HCT116 (cell line): ENCODE results near the gene TPPP3. TPM values are rescaled to one million over a fixed set of nuclear protein-coding genes. Genes with fewer than 3 reads are reported as not detected.

Experiments used
- ATAC-seq: fragments of 200-7000 bp; cut with Tn5 transposase; 2 replicates; pipeline ENCODE4 v1.9.1; 2020; ENCODE audit warnings: mild to moderate bottlenecking, moderate library complexity
- BruUV-seq: library from RNA; stranded (reverse); fragments of 400-500 nt; replicated peaks from 2 replicates; lab custom pipeline; 2021; lab: Mats Ljungman, UMichigan
- CTCF ChIA-PET: fragments of 300-600 bp; sonication (Branson Sonifier 250); formaldehyde crosslinking; loops from one replicate; lab custom pipeline; 2021; ENCODE audit warnings: antibody characterized with exemption; lab: Charles Lee
- POLR2A ChIA-PET: fragments of 300-600, 350-600 bp; sonication (Branson Sonifier 250); formaldehyde crosslinking; loops from one replicate; lab custom pipeline; 2021; ENCODE audit warnings: antibody characterized with exemption; lab: Charles Lee
- RAD21 ChIA-PET, 2 experiments: fragments of 300-600 bp; sonication (Branson Sonifier 250); formaldehyde crosslinking; loops; one replicate each; lab custom pipeline; 2023; ENCODE audit warnings: low total read pairs in 2 of 2; ENCODE audit not compliant: uncharacterized antibody in 2 of 2, unreplicated experiment in 2 of 2, low non-redundant PET in 1 of 2; lab: Charles Lee
- DNase-seq: peaks from one replicate; pipeline ENCODE4 v3.0.0-alpha.2; 2010; ENCODE audit warnings: low read depth, low spot score
- H2AFZ ChIP-seq: fragments of 200-600 bp; shearing (Covaris generic), sonication (generic); 2 replicates; pipeline ENCODE4 v1.6.1; 2017; ENCODE audit warnings: low read depth, mixed run types, mixed read lengths, antibody characterized with exemption, low read length; ENCODE audit not compliant: poor library complexity, severe bottlenecking
- H3K27ac ChIP-seq: 2 replicates; pipeline ENCODE4 v1.5.1; 2012; ENCODE audit warnings: low read depth, low read length
- H3K27me3 ChIP-seq: fragments of 200-600 bp; sonication (generic); 2 replicates; pipeline ENCODE4 v1.6.1; 2016; ENCODE audit warnings: mixed run types, low read length, mixed read lengths; ENCODE audit not compliant: insufficient read depth
- H3K36me3 ChIP-seq, 2 experiments: fragments of 200-500 bp in 1 of 2; fragments of 200-600 bp in 1 of 2; sonication (Bioruptor generic) in 1 of 2; sonication (generic) in 1 of 2; 2 replicates each; pipeline versions ENCODE4 v1.5.1 to v1.6.1; 2014 to 2016; ENCODE audit warnings: low read length in 2 of 2, inconsistent platforms in 1 of 2, mixed read lengths in 1 of 2, mixed run types in 1 of 2; ENCODE audit not compliant: insufficient read depth in 2 of 2, control insufficient read depth in 1 of 2
- H3K4me1 ChIP-seq, 2 experiments: fragments of 200-600 bp in 1 of 2; sonication (generic) in 1 of 2; 2 replicates each; pipeline versions ENCODE4 v1.5.1 to v1.6.1; 2012 to 2017; ENCODE audit warnings: low read length in 2 of 2, inconsistent platforms in 1 of 2, mild to moderate bottlenecking in 1 of 2, mixed read lengths in 1 of 2, mixed run types in 1 of 2, moderate library complexity in 1 of 2; ENCODE audit not compliant: insufficient read depth in 2 of 2, control insufficient read depth in 1 of 2
- H3K4me2 ChIP-seq: fragments of 200-600 bp; sonication (generic); 2 replicates; pipeline ENCODE4 v1.6.1; 2017; ENCODE audit warnings: mixed run types, low read length, mixed read lengths
- H3K4me3 ChIP-seq, 2 experiments: fragments of 200-600 bp in 1 of 2; sonication (generic) in 1 of 2; replicated peaks in 1 of 2; 2 replicates each; pipeline ENCODE4 v1.5.1; 2011 to 2016; ENCODE audit warnings: low read length in 2 of 2, control low read depth in 1 of 2, low read depth in 1 of 2, mild to moderate bottlenecking in 1 of 2, mixed read lengths in 1 of 2, mixed run types in 1 of 2
- H3K79me2 ChIP-seq: fragments of 200-600 bp; sonication (generic); 2 replicates; pipeline ENCODE4 v1.6.1; 2017; ENCODE audit warnings: mild to moderate bottlenecking, mixed run types, low read length, moderate library complexity, mixed read lengths; ENCODE audit not compliant: insufficient read depth
- H3K9ac ChIP-seq: fragments of 200-600 bp; sonication (generic); 2 replicates; pipeline ENCODE4 v1.6.1; 2016; ENCODE audit warnings: low read length, mixed read lengths
- H3K9me2 ChIP-seq: fragments of 200-600 bp; sonication (generic), shearing (Covaris generic); 2 replicates; pipeline ENCODE4 v1.6.1; 2017; ENCODE audit warnings: mixed run types, mild to moderate bottlenecking, moderate library complexity; ENCODE audit not compliant: insufficient read depth
- H3K9me3 ChIP-seq, 2 experiments: fragments of 200-500 bp in 1 of 2; fragments of 200-600 bp in 1 of 2; sonication (Bioruptor generic) in 1 of 2; sonication (generic) in 1 of 2; 2 replicates each; pipeline ENCODE4 v1.6.1; 2014 to 2017; ENCODE audit warnings: low read length in 2 of 2, mixed read lengths in 2 of 2, inconsistent platforms in 1 of 2, low read depth in 1 of 2, mild to moderate bottlenecking in 1 of 2, mixed run types in 1 of 2, moderate library complexity in 1 of 2; ENCODE audit not compliant: control insufficient read depth in 1 of 2, insufficient read depth in 1 of 2
- H4K20me1 ChIP-seq: fragments of 200-600 bp; sonication (generic), shearing (Covaris generic); 2 replicates; pipeline ENCODE4 v1.6.1; 2017; ENCODE audit warnings: mixed run types, mild to moderate bottlenecking, moderate library complexity; ENCODE audit not compliant: insufficient read depth
- EZH2 ChIP-seq: fragments of 200-600 bp; sonication (generic); IDR thresholded peaks from 2 replicates; pipeline ENCODE4 v1.6.1; 2017; ENCODE audit warnings: antibody characterized with exemption, mixed run types
- RAD21 ChIP-seq: IDR thresholded peaks from 2 replicates; pipeline ENCODE4 v1.6.1; 2012; ENCODE audit warnings: low read depth, mild to moderate bottlenecking
- ZFX ChIP-seq: fragments of 450-650 bp; IDR thresholded peaks from 2 replicates; pipeline ENCODE4 v1.6.1; 2017
- intact Hi-C: fragments of 100-400 bp; cut with micrococcal nuclease; formaldehyde crosslinking; loops from 2 replicates; pipeline ENCODE4 v1.10.0; 2022
- total RNA-seq: library from RNA; stranded (reverse); gene quantifications from one replicate; pipeline ENCODE4 v1.2.1, GENCODE V29; 2021; ENCODE audit not compliant: unreplicated experiment
- TF ChIP-seq, protein P1 (sequence below): IDR thresholded peaks from 2 replicates; pipeline ENCODE4 v1.6.1; 2011; ENCODE audit warnings: mild to moderate bottlenecking, low read length, moderate library complexity; ENCODE audit not compliant: insufficient replicate concordance; ENCODE audit errors: extremely low read depth
- TF ChIP-seq, protein P2 (sequence below), 3 experiments: fragments of 200-600 bp in 1 of 3; sonication (generic) in 1 of 3; IDR thresholded peaks in 2 of 3; conservative IDR thresholded peaks in 1 of 3; 2 replicates each; pipeline ENCODE4 v1.5.1; 2012 to 2017; ENCODE audit warnings: low read depth in 2 of 3, low read length in 2 of 3, antibody characterized with exemption in 1 of 3, borderline replicate concordance in 1 of 3, control low read depth in 1 of 3, mild to moderate bottlenecking in 1 of 3, mixed read lengths in 1 of 3, mixed run types in 1 of 3, moderate library complexity in 1 of 3; ENCODE audit not compliant: insufficient read depth in 1 of 3

TPPP3 gene
- total RNA-seq, 1 experiment from 2014 or later, result 1.2 TPM

DNA sequence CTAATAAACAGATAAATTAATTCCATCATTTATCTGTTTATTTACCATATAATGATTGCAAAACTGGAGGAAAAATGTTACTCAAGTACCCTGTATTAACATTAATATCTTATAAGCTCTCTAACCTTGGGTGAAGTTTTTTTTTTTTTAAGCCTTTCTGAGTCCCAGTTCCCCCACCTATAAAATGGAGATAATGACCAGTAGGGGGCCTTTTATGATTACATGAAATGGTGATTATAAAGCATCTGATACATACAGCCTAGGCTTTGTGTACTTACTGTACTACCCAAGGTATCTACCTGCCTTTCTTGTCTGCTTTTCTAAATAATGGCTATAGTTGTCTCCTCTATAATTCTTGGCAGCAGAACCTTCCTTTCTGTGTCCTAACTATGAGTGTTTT is 44.1 kb downstream of the TPPP3 start:
- peak; percentile 48 for DNase-seq
- ATAC-seq, result peak; percentile 79
- Histone ChIP-seq H3K27me3 (no peaks in the 10 kb centered on the region), H4K20me1 (no peaks in the 10 kb centered on the region), H3K9ac (no peak overlapping the region), H3K4me3 (no peak overlapping the region), H3K9me2 (no peaks in the 10 kb centered on the region), H3K4me2 (no peak overlapping the region), H3K4me1 (no peaks in the 10 kb centered on the region), H3K79me2 (no peaks in the 10 kb centered on the region), H3K27ac (no peak overlapping the region), H2AFZ (peak overlapping the region; percentile 50), H3K36me3 (no peaks in the 10 kb centered on the region), H3K9me3 (no peaks in the 10 kb centered on the region)
- RAD21 ChIA-PET, result no interaction called here
- BruUV-seq, result no TSS peak
- intact Hi-C loops, result loop anchor here (2.0 kb wide), 1 partner anchor 118 kb away; no protein-coding TSS in a partner anchor
- peak; percentile 64 for TF ChIP-seq RAD21
- TF ChIP-seq, protein P1, sequence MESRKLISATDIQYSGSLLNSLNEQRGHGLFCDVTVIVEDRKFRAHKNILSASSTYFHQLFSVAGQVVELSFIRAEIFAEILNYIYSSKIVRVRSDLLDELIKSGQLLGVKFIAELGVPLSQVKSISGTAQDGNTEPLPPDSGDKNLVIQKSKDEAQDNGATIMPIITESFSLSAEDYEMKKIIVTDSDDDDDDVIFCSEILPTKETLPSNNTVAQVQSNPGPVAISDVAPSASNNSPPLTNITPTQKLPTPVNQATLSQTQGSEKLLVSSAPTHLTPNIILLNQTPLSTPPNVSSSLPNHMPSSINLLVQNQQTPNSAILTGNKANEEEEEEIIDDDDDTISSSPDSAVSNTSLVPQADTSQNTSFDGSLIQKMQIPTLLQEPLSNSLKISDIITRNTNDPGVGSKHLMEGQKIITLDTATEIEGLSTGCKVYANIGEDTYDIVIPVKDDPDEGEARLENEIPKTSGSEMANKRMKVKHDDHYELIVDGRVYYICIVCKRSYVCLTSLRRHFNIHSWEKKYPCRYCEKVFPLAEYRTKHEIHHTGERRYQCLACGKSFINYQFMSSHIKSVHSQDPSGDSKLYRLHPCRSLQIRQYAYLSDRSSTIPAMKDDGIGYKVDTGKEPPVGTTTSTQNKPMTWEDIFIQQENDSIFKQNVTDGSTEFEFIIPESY, result no peak
- no peak for TF ChIP-seq ZFX
- no peak for TF ChIP-seq EZH2
- TF ChIP-seq, protein P2, sequence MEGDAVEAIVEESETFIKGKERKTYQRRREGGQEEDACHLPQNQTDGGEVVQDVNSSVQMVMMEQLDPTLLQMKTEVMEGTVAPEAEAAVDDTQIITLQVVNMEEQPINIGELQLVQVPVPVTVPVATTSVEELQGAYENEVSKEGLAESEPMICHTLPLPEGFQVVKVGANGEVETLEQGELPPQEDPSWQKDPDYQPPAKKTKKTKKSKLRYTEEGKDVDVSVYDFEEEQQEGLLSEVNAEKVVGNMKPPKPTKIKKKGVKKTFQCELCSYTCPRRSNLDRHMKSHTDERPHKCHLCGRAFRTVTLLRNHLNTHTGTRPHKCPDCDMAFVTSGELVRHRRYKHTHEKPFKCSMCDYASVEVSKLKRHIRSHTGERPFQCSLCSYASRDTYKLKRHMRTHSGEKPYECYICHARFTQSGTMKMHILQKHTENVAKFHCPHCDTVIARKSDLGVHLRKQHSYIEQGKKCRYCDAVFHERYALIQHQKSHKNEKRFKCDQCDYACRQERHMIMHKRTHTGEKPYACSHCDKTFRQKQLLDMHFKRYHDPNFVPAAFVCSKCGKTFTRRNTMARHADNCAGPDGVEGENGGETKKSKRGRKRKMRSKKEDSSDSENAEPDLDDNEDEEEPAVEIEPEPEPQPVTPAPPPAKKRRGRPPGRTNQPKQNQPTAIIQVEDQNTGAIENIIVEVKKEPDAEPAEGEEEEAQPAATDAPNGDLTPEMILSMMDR (IDR thresholded peaks at IDR 0.05 in 2 of 3, conservative IDR thresholded peaks at IDR 0.05 in 1 of 3; ENCODE audit: borderline replicate concordance in 1 of 3, insufficient read depth in 1 of 3, low read depth in 2 of 3, low read length in 2 of 3), result peak; percentile 53 to 72 (median 67); a peak in 5 of 6 replicates
- POLR2A ChIA-PET, result no interaction called here
- CTCF ChIA-PET, result interaction anchor here (0.6 to 1.6 kb wide), 7 partner anchors 10 to 319 kb away, joined by 3 to 7 read pairs (median 3); partner anchors contain the start of gene ZDHHC1
